Stimulated activated CD4-positive, alpha-beta T cell treated with anti-CD3 and anti-CD28 coated beads, Interleukin-12 subunit alpha, Interleukin-12 subunit beta, amount 100 ng/mL, for 48 hours (primary cell): ENCODE data around the gene MAP7.
"Not testable (repeated sequence)": the region's sequence is repeated elsewhere in the genome, so short reads cannot be mapped to it uniquely, and the experiment has no call there.

Experiments used
- DNase-seq, 3 donors: peaks; one replicate each; pipeline ENCODE4 v3.0.0-alpha.2; 2020; ENCODE audit warnings: low read depth in 2 of 3, low spot score in 1 of 3

MAP7 gene

DNA sequence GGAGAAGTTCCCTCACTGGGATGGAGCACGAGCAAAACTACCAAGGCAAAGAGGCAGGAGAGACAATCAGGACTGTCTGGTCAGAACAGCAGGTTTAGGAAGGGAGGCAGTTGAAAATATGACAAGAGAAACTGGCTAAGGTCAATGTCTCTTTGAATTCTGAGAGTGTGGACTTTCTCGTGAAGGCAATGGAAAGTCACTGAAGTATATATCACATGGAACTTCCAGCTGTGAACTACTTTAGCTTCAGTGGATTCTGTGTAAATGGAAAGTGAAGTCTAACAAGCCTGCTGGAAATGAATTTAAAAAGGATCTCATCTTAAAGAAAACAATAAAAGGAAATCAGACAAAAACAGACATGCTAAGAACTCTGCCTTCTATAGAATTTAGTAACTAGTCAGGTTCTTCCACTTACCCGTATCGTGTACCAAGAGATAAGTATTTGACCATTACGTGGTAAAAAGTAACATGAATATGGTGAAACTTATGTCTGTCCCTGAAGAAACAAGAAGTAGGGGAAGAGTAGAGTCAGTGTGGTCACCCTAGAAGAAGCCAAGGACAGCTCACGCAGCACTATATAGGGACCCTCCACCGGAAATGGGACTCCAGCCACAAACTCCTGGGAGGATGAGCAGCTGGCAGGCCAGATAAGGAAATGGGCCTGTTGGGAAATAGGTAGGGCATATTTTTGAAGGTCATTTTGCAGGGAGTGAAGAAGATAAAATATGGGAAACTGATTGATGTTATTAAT, 123.4 kb downstream of the MAP7 start:
- no peak for DNase-seq

DNA sequence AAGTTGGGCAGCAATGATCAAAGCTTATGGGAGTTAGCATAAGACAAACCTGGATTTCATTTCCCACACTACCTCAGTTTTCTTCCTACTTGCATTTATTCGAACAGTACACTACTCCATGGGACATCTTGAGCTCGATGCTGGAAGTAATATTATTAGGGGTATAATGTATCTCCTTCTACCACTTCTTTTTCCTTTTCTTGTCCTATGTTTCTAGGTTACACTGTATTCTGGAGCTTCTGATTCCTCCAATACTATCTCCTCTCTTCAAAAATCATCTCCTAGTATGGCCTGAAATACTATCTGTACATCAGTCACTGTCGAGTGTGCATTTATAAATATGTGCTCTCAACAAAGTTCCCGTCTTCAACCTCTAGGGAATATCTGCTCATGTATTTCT, 124.4 kb downstream of the MAP7 start:
- DNase-seq = no peak

GRCh38 chr6:136424901-136425300, 125.3 kb downstream of the MAP7 start:
- no peak for DNase-seq

GRCh38 chr6:136424450-136424849, 125.8 kb downstream of the MAP7 start:
- DNase-seq = no peak

GRCh38 chr6:136421537-136422158, 128.6 kb downstream of the MAP7 start:
- no peak for DNase-seq

DNA sequence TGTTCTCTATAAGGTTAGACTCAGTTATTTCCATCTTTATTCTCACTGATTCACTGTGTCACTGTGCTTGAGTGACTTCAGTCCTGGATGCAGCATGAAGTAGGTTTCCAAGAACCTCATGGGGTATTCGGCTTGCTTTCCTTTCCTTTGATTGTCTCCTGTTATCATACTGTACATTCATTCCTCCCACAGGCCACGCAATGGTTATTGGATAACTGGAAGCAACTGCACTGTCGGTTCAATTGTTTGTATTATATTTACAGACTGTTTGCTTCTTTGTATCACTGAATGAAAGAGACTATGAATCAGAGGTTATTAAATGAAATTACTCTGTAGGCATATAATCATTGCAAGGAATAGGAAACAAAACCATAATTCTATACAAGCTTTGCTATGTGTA, 129.4 kb downstream of the MAP7 start:
- DNase-seq = no peak

DNA sequence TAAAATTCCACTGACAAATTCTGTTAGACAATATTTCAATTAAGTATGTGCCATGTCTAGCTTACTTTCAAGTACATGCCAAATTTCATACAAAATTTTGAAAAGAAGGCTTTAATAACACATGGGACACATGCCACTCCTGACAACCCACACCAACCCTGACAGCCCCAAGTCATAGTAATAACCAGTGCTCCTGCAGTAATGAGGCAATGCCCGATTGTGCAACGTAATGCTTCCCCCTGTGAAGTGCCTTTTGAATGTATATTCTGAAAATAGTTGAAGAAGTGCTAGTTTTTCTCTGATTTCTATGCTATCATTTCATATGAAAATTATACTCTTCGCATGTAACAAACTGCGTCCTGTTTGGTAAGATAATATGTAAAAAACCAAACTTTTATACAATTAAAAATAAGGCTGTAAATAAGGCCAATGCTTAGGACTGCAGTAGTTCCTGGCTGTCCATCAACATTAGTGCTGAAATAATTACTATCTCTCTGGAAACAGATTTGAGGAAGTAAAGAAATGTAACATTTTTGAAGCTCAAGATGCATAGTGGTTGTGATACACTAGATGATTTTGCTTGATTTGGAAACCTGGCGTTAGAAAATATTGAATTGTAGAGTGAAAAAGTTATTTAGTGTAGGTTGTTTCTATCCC, 134.7 kb downstream of the MAP7 start:
- DNase-seq = no peak

DNA sequence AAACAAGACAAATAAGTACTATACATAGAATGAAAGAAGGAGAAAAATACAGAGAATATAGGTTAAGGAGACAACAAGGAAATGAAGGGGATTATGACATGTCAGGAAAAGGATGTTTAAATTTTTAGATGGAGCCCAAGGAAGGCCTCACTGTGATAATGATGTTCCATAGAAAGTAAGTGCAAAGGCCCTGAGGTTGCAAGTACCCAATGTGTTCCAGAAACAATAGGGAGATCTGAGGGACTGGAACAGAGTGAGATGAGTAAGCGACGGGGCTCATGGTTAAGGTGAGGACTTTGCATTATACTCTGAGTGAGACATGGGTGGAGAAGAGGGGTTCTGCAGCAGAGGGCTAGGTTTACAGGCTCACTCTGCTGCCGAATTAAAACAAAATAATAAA, 137.8 kb downstream of the MAP7 start:
- DNase-seq = no peak

- DNase-seq = no peak
These were observed 138.5 kb downstream of the MAP7 start for GRCh38 chr6:136411453-136412354.

DNA sequence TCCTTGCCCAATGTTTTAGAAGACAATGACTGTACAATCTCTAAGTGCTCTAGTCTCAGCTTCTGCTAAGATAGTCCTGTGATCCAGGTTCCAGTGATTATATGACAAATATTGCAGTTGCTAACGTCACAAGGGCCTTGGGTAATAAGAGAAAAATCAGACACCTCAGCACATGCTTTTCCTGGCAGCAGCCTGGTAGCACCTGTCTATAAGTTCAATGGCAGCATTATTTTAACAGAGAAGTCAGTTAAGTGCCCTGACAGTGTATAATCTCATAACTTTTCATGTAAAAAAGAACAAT, 139.2 kb downstream of the MAP7 start:
- no peak for DNase-seq

DNA sequence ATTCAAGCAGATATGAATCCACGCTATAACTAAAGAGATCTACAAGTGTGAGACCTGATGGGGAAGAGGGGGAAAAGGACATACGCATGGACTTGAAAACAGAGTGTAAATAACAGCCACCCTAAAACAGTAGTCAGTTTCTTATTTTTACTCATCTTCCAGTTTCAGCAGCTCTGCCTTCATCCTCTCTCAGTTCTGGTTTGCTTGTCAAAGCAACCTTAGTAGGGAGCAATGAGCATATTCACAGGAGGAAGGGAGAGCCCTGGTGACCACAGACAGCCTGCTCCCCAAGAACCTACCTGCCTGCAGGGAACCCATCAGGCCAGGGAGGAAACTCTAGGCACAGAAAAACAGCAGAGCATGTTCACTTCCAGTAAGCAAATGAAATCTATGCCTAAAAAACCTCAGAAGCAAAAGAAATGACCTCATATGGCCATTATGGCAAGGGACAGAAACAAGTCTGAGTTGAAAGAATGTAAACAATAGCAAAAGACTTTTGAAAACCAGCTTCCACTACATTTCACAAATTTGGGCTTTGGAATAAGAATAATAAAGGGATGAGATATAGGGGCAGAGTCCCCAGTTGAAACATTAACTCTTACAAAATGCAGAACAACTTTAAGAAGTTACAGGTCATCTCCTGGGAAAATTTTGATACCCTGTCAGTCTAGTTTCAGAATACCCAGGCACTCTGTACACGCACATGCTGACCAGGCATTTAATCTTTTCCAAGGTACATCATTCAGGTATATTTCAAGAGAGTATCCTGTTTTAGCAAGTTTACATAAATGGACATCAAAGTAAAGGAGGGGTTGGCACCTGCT, 139.8 kb downstream of the MAP7 start:
- DNase-seq = no peak

DNA sequence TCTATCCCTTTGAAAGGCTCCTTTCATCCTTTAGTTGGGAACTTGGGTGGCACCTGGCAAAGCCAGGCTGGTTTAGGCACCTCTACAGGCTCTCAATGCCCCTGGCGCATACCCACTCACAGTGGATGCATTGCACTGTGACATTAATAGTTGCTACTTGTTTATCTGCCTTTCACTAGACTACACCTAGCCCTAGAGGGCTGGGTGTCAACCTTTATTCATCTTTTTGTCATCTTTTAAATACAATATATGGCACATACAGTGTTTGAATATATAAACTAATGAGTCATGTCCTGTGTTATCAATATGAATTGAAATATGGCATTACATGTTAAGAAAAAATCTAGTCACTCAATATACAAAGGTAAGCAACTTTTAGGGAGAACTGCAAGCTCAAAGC, 140.6 kb downstream of the MAP7 start:
- DNase-seq = no peak

DNA sequence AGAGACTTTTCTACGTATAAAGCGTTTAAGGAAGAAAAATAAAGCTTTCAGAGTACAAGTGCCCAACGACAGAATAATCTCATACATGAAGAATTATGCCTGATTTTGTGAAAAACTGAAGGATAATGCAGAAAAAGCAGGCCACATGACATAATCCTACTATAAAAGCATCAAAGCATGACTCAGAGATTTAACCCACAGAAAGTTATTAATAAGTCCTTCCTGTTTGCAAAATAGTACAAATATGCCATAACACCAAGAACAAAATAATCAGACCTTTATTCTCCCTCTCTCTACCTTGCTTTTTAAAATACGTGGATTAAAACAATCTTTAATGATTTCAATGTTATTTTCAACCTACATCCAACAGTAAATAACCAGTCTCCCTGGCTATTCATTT, 142.0 kb downstream of the MAP7 start:
- DNase-seq = no peak

- no peak for DNase-seq
These were observed 144.7 kb downstream of the MAP7 start for GRCh38 chr6:136405420-136406029.

GRCh38 chr6:136404627-136405419, 145.4 kb downstream of the MAP7 start:
- no peak for DNase-seq

DNA sequence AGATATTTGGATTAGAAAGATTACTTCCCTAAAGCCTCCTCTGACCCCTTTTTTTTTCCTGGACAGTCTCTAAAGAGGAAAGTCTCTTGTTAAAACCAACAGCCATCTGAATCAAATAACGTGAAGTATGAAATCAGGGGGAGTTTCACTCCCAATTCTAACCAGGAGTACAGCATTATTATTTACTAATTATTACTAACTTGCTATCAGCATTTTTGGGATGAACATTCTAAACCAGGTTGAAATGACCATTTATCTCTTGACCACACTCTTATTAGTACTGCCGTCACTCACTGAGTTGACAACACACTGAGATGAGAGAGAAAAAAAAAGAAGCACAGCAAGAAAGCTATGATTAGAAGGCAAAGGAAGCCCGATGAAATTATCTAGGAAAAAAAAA, 146.2 kb downstream of the MAP7 start:
- no peak for DNase-seq

GRCh38 chr6:136403110-136403980, 146.9 kb downstream of the MAP7 start:
- no peak for DNase-seq

DNA sequence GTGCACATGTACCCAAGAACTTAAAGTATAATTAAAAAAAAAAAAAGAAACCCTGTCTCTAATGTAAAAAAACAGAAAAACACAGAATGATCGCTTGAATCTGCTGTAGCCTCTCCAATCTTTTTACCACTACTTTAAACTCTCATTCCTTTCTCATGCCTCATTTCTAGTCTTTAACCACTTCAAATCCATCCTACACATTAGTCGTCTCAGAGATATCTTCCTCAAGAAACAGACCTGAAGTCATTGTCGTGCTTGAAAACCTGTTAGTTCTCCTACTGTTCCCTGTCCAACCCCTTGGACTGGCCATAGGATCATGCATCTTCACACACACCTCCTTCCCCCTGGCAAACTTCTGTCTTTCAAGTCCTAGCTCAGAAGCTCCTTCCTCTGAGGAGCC, 148.5 kb downstream of the MAP7 start:
- no peak for DNase-seq

- not testable (repeated sequence) for DNase-seq
These were observed 149.0 kb downstream of the MAP7 start for GRCh38 chr6:136401236-136401635.
